ENCODE results near the gene PHACTR3.

Gene PHACTR3

GRCh38 chr20:59740621-59741020, 136.3 kb downstream of the PHACTR3 start:
- no peak for DNase-seq

GRCh38 chr20:59741073-59741472, 136.7 kb downstream of the PHACTR3 start:
- no peak for DNase-seq

- DNase-seq = no peak
These were observed 138.2 kb downstream of the PHACTR3 start for GRCh38 chr20:59742351-59743095.

- DNase-seq = no peak
These were observed 139.0 kb downstream of the PHACTR3 start for GRCh38 chr20:59743308-59743707.

- DNase-seq = peak; percentile 56
These were observed 139.6 kb downstream of the PHACTR3 start for GRCh38 chr20:59743767-59744485.

GRCh38 chr20:59744756-59745155, 140.4 kb downstream of the PHACTR3 start:
- DNase-seq = no peak

- DNase-seq = no peak
These were observed 140.9 kb downstream of the PHACTR3 start for GRCh38 chr20:59745201-59745600.

- no peak for DNase-seq
These were observed 141.4 kb downstream of the PHACTR3 start for GRCh38 chr20:59745716-59746115.

GRCh38 chr20:59746155-59746554, 141.8 kb downstream of the PHACTR3 start:
- no peak for DNase-seq

GRCh38 chr20:59747671-59748515, 143.6 kb downstream of the PHACTR3 start:
- no peak for DNase-seq

- no peak for DNase-seq
These were observed 144.4 kb downstream of the PHACTR3 start for GRCh38 chr20:59748619-59749191.

- DNase-seq = no peak
These were observed 145.0 kb downstream of the PHACTR3 start for GRCh38 chr20:59749301-59749700.

- DNase-seq = no peak
These were observed 146.0 kb downstream of the PHACTR3 start for GRCh38 chr20:59750209-59750840.

GRCh38 chr20:59751075-59751711, 146.9 kb downstream of the PHACTR3 start:
- DNase-seq = peak; percentile 52

GRCh38 chr20:59752101-59752586, 147.8 kb downstream of the PHACTR3 start:
- no peak for DNase-seq

- DNase-seq = no peak
These were observed 148.5 kb downstream of the PHACTR3 start for GRCh38 chr20:59752704-59753460.

- no peak for DNase-seq
These were observed 149.5 kb downstream of the PHACTR3 start for GRCh38 chr20:59753836-59754235.

- no peak for DNase-seq
These were observed 150.2 kb downstream of the PHACTR3 start for GRCh38 chr20:59754551-59754950.

- no peak for DNase-seq
These were observed 151.9 kb downstream of the PHACTR3 start for GRCh38 chr20:59756241-59756640.

- no peak for DNase-seq
These were observed 159.7 kb downstream of the PHACTR3 start for GRCh38 chr20:59764037-59764436.

GRCh38 chr20:59765599-59766177, 161.3 kb downstream of the PHACTR3 start:
- peak; percentile 46 for DNase-seq
